AG09309 (cell line): ENCODE measurements around the gene ABLIM2.

Experiments
- DNase-seq: peaks from one replicate; pipeline ENCODE4 v3.0.0-alpha.2; 2010; ENCODE audit warnings: low read depth
- H3K4me3 ChIP-seq: 2 replicates; pipeline ENCODE4 v1.5.1; 2011; ENCODE audit warnings: mild to moderate bottlenecking, low read depth, low read length, moderate library complexity; ENCODE audit not compliant: control insufficient read depth
- CTCF ChIP-seq: IDR thresholded peaks from 2 replicates; pipeline ENCODE4 v1.5.1; 2011; ENCODE audit warnings: mild to moderate bottlenecking, low read depth, low read length, inconsistent platforms; ENCODE audit not compliant: insufficient read depth, control insufficient read depth; ENCODE audit errors: missing control alignments

Gene ABLIM2

GRCh38 chr4:7941111-7941964 is 217.3 kb downstream of the ABLIM2 start:
- no peak for TF ChIP-seq CTCF
- no peak overlapping the region for H3K4me3 ChIP-seq
- no peak for DNase-seq

GRCh38 chr4:7939377-7940108 is 219.1 kb downstream of the ABLIM2 start, which contains the start of gene AFAP1:
AFAP1 (minus strand) TSS chr4:7939861; CDS start chr4:7872078, 67,783 bp downstream.
- no peak for DNase-seq
- TF ChIP-seq CTCF, result no peak
- peak within 1 kb of the TSS; percentile 94 for H3K4me3 ChIP-seq

- TF ChIP-seq CTCF, result no peak
- DNase-seq, result no peak
- peak overlapping the region; percentile 94 for H3K4me3 ChIP-seq
Observed at GRCh38 chr4:7938609-7939376, 219.8 kb downstream of the ABLIM2 start.

GRCh38 chr4:7938266-7938608 is 220.4 kb downstream of the ABLIM2 start:
- peak overlapping the region; percentile 94 for H3K4me3 ChIP-seq
- DNase-seq, result no peak
- TF ChIP-seq CTCF, result no peak

- H3K4me3 ChIP-seq, result peak overlapping the region; percentile 94
- no peak for DNase-seq
- TF ChIP-seq CTCF, result no peak
Observed at GRCh38 chr4:7937006-7937405, 221.6 kb downstream of the ABLIM2 start.
